NCI-H82 treated with DMSO at 0.1 percent for 48 hours (cell line): ENCODE data around the gene RFX2.

ENCODE experiments used
- DNase-seq: peaks from one replicate; lab custom pipeline; 2025; ENCODE audit not compliant: unreplicated experiment; lab: John Stamatoyannopoulos, UW

Gene RFX2

DNA sequence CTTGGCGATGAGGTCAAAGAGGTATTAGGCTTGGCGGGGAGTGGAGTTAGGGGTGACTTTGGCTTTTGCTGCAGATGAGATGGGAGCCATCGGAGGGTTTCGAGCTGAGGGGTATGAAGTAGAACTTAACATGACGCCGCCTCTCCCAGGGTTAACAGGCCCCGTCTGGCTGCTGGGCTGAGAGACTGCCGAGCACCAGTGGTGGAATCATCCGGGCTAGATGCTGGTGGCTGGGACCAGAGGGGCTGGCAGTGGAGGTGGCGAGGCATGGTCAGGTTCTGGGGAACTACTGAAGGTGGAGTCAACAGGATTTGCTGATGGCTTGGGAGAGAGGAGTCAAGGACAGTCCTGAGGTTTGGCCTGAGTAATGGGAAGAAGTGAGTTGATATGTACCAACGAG, 4.9 kb downstream of the RFX2 start:
- DNase-seq: no peak

GRCh38 chr19:6103894-6104293, 6.4 kb downstream of the RFX2 start:
- no peak for DNase-seq

DNA sequence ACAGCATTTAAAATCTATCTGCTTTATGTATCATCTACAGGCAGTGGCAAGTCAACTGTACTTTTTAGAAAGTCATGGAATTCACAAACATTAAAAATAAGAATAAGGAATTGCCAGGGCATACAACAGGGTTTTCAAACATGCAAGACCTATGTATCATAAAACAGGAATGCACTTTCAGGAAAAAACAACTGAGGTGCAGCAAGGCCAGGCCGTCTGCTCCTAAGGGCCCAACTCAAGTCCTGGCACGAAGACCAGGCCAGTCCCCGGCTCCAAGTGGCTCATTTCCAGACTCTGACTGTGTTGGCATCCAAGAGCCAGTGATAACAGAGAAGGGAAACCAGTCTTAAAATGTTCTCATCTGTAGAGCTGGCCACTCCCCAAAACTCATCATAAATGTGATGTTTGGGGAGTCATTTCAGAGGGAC, 7.1 kb downstream of the RFX2 start:
- DNase-seq: no peak

DNA sequence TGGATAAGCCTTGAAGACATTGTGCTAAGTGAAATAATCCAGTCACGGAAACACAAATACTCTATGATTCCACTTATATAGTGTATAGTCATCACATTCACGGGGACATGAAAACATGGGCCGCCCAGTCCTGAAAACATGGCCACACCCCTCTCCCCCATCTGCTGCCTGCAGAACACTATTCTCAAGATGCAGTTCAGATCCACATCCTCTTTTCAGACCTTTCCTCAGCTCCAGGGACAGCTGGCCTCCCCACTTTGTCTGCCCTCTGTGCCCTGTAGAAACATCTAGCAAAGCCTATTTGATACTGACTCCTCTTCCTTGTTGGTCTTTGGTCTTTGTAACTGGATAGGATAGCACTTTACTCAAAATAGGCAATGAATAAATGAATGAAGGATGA, 8.3 kb downstream of the RFX2 start:
- DNase-seq: no peak

DNA sequence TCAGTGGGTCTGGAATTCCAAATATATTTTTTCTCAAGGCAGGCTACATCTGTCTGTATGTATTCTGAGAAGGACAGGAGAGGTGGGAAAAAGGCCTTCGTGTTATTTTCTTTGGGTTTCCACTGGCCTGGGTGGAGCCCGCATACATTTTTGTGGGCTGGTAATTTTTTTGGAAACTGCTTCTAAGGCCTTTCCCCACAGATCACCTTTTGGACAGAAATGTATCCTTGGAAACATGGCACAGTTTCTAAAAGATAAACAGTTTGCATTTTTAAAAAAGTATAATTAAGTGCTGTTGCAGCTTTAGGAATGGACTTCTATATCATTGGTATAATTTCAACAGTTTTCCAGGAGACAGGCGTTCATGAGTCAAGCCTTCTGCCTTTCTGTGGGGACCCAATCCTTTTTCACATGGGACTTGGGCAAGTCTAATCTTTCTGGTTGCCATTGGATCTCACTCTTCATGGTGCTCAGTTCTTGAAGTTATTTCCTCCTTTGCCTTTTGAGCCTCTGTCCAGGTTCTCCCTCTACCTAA, 8.9 kb downstream of the RFX2 start:
- no peak for DNase-seq

GRCh38 chr19:6100284-6100915, 9.9 kb downstream of the RFX2 start:
- no peak for DNase-seq

DNA sequence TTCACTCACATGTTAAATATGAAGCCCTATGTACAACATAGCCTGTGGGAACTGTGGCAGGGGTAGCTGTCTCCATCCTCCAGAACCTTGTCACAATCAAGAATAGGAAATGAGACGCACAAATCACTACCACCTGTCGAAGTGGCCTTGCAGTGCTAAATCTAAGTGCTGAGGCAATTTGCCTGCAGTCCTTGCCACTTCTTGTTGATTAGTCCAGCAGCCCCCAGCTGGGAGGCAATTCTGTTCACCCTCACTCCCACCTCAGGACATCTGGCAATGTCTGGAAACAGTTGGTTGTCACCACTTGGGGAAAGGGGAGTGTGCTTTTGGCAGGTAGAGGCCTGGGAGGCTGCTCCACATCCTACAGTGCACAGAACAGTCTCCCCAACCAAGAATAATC, 10.7 kb downstream of the RFX2 start:
- DNase-seq: no peak

DNA sequence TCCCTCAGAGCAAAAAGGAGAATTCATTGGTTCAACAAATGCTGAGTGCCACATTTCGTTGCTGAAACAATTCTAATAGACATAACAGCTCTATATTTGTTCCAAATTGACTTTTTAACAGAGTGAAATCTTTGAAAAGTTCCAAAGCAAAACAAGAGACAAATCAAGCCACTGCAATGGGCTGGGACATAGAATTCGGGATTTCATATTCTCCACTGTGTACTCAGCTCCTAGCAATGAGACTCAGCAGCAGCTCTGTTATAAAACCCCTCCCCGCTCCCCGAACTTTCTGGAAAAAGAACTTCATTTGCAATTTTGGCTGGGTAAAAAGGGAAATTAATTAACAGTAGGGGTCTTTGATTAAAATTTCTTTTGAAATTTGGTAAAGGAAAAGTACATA, 11.3 kb downstream of the RFX2 start:
- DNase-seq: no peak

GRCh38 chr19:6098574-6098973, 11.7 kb downstream of the RFX2 start:
- no peak for DNase-seq

DNA sequence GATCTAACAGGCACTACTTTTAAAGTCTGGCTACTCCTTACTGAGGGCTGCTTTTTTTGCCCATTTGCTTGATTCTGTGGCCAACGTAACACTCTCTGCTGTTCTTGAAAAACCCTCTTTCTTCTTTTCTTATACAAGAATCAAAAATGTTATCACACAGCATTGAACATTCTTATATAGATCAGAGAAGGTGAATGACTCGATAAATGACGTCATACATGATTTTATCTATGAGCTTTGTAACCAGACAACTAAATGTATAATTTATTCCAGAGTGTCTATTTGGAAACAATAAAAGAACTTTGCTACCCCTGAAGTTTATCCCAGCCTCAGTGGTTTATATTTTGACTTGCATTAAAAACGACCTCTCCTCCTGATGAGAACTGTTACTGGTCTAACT, 12.4 kb downstream of the RFX2 start:
- DNase-seq: no peak

DNA sequence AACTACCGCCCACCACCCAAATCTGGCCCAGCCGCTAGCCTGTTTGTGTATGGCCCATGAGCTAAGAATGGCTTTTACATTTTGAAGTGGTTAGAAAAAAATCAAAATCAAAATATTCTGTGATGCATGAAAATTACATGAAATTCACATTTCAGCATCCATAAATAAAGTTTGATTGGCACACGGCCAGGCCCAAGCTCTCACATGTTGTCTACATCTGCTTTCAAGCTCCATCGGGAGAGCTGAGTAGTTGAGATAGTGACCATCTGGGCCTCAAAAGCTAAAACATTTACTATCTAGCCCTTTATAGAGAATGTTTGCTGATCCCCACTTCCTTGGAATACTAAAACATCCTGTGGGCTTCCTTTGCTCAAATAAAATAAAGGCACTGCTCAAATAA, 14.5 kb downstream of the RFX2 start:
- DNase-seq: no peak

DNA sequence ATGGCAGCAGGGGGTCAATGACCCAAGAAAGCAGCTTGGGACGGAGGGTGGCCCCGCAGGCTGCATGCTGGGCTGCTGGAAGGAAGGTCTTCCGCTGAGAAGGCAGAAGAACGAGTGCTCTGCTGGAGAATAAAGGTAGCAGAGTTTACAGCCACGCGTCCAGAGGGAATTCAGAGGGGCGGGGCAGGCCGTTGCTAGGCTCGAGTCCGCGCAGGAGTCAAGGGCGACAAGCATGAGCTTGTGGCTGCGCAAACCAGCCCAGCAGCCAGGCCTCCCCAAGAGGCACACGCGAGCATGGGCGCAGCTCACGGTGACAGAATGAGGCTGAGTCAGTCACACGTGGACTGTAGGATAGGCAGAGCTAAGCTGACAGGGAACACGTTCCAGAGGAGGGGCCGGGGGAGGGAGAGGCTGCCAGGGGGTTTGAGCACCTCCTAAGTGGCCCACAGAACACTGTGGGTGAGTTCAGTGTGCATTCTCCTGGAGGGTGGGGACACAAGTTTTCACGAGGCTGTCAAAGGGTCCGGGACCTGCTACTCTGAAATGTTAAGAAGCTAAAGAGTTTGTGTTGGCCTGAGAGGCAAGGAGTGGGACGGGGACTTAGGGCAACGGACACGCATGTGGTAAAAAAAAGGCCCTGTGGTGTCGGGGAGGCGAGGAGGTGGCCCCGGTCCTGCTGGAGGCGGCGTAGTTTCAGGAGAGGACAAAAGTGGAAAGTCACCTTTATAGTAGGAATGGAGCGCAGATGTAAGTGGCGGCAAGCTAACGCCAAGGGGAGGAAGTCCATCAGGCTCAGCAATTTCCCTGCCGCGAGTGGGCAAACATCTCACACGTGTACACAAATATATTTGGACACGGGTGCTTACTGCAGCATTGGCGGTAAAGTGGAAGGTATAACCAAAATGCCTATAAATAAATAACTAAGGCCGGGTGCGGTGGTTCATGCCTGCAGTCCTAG, 17.7 kb downstream of the RFX2 start:
- no peak for DNase-seq

- DNase-seq: no peak
Observed at GRCh38 chr19:6091771-6092291, 18.5 kb downstream of the RFX2 start.

- no peak for DNase-seq
Observed at GRCh38 chr19:6090634-6091033, 19.7 kb downstream of the RFX2 start.

GRCh38 chr19:6088602-6089049, 21.7 kb downstream of the RFX2 start:
- DNase-seq: no peak

GRCh38 chr19:6087074-6087571, 23.2 kb downstream of the RFX2 start:
- DNase-seq: no peak

DNA sequence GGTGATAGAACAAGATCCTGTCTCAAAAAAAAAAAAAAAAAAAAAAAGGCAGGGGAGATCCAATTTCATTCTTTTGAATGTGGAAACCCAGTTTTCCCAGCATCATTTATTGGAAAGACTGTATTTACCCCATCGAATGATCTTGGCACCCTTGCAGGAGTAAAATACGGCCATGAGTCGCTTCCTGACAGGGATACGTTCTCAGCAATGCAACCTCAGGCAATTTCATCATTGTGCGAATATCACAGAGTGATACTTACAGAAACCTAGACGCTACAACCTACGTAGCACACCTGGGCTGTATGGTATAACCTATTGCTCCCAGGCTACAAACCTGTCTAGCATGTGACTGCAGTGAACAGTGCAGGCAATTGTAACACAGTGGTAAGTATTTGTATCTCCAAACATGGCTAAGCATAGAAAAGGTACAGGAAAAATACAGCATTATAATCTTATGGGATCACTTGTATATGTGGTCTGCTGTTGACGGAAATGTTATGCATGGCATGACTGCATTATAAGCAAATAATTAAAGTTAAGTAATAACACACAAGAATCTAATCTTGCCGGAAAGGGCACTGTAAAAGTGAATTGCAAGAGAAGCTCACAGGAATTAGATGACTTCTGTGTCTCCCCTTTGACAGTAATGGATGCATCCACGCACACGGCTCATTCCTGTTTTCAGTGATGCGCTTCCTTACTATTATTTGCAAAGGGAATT, 24.1 kb downstream of the RFX2 start:
- no peak for DNase-seq

DNA sequence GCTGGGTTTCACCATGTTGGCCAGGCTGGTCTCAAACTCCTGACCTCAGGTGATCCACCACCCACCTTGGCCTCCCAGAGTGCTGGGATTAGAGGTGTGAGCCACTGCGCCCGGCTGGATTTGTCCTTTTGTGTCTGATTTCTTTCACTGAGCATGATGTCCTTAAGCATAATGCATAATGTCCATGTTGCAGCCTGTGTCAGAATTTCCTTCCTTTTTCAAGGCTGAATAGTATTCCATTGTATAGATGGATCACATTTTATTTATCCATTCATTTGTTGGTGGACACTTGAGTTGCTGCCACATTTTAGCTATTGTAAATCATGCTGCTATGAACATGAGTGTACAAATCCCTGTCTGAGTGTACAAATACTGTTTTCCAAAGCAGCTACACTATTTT, 25.5 kb downstream of the RFX2 start:
- no peak for DNase-seq

- DNase-seq: no peak
Observed at GRCh38 chr19:6079107-6079506, 31.2 kb downstream of the RFX2 start.

DNA sequence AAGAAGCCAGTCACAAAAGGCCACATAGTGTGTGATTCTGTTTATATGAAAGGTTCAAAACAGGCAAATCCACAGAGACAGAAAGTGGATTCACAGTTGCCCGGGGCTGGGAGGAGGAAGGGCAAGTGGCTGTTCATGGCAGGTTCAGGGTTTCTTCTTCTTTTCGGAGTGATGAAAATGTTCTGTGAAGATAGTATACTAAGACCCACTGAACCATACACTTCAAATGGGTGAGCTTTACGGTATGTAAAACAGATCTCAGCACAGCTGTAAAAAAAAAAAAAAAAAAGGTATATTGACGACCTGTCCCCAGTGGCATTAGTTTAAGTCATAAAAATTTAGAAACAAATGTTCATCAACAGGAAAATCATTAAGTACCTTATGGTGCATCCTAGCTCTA, 32.2 kb downstream of the RFX2 start:
- DNase-seq: no peak
